Stimulated activated CD4-positive, alpha-beta T cell treated with anti-CD3 and anti-CD28 coated beads, Interleukin-4, amount 100 ng/mL, for 24 hours (primary cell): ENCODE data around the gene PI4KB.
"Not testable (repeated sequence)": the region's sequence is repeated elsewhere in the genome, so short reads cannot be mapped to it uniquely, and the experiment has no call there.

Experiments used
- DNase-seq: peaks from one replicate; pipeline ENCODE4 v3.0.0-alpha.2; 2020

PI4KB gene

GRCh38 chr1:151275341-151275740, 51.9 kb downstream of the PI4KB start:
- DNase-seq = not testable (repeated sequence)

DNA sequence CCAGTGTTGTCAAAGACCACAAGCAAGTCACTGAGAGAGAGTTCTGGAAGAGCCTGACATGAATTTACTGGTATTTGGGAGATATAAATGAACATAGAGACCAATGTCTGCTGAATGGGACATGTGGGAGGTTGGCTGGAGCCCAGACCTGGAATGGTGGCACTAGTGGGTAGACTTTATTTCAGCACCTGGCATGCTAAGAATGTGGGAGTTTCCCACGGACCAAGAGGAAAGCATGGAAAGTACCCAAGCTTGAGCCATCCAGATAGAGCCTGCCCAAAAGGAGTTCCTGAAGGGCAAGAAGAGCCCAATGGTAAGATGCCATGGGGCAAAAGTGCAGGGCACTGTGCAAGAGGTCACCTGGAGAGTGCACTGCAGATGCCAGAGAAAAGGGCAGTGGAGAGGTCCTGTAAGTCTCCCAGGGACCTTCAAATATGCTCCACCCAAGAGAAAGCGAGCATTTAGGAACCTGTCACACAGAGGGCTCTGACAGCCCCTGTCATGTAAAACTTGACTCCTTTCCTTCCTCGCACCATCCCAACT, 53.2 kb downstream of the PI4KB start:
- DNase-seq = no peak

DNA sequence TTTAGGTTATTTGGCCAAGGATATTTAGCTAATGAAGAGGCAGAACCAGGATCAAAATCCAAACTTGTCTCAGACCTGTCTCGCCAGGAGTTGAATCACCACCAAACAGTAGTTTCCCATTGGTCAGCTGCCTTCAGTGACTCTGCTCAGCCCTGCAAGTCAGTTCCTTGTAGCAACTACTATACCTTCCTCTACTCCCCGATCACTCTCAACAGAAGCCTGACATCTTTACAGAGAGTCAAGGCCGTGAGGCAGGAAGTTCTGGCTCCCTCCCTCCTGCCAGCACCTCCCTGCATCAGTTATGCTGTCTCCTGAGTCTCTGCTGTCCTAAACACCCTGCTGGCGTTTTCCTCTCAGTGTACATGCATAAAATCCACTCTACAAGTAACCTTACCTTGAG, 59.5 kb downstream of the PI4KB start:
- no peak for DNase-seq

GRCh38 chr1:151266821-151267220, 60.4 kb downstream of the PI4KB start:
- no peak for DNase-seq

GRCh38 chr1:151266315-151266714, 60.9 kb downstream of the PI4KB start:
- DNase-seq = no peak

DNA sequence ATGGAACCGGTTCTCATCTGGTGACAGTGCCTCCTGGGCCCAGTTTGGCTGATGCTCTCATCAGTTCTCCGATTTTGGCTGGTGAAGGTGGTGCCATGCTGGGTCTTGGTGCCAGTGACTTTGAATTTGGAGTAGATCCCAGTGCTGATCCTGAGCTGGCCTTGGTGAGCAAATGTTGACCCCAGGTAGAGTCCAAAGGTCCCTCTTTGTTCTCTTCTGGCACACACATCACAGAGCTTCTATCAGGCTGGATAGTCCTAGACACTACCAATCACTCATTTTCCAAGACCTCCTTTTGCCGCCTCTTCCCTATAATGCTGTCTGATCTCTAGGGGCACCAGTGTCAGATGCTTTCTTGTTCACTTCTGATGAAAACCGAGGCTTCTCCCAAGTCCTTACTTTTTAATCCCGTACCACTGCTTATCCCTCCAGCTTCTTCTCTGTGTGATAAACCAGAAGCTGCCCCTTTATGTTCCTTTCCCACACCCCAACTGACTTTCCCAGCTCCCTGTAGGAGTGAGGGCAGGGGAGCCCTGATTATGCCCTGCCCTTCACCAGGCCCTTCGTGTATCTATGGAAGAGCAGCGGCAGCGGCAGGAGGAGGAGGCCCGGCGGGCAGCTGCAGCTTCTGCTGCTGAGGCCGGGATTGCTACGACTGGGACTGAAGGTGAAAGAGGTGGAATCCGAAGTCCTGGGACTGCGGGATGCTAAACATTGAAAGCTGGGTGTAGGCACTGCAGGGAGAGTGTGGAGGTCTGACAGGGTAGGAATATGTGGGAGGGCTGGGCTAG, 61.6 kb downstream of the PI4KB start:
- DNase-seq = no peak

DNA sequence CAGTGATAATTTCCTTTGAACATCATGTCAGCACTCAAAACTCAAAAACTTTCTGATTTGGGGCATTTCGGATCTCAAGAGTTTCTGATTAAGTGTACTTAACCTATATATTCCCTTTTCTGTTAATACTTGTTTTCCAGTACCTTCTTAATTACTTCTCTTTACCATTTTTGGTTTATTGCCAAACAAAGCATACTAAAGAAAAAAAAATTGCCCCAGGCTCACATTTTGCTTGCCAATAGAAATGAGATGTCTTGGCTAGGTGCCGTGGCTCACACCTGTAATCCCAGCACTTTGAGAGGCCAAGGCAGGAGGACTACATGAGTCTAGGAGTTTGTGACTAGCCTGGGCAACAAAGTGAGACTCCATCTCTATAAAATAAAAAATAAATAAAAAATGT, 67.9 kb downstream of the PI4KB start:
- no peak for DNase-seq

DNA sequence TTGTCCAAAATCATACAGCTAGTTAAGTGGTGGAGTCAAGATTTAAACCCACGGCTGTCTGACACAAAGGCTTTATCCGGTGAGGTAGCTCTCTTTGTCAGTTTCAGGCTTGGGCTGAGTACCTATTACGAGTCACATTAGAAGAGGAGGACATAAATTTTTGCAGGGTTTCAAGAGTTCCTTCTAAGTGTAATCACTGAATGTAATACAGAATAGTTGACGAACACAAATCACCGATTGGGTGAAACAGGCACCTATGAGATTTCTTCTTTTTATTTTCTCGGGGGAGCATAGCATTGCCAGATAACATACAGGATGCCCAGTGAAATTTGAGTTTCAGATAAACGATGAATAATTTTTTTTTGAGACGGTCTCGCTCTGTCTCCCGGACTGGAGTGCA, 71.8 kb downstream of the PI4KB start:
- no peak for DNase-seq

GRCh38 chr1:151254217-151255213, 72.7 kb downstream of the PI4KB start, which contains the start of gene PSMD4:
PSMD4 (plus strand) TSS chr1:151254734; CDS start chr1:151254783, 49 bp downstream.
- DNase-seq = peak; percentile 94

GRCh38 chr1:151251656-151252470, 75.4 kb downstream of the PI4KB start:
- peak; percentile 68 for DNase-seq

GRCh38 chr1:151246786-151247185, 80.4 kb downstream of the PI4KB start:
- no peak for DNase-seq

GRCh38 chr1:151243683-151244216, 83.5 kb downstream of the PI4KB start:
- no peak for DNase-seq

- no peak for DNase-seq
These were observed 84.8 kb downstream of the PI4KB start for GRCh38 chr1:151242442-151242841.
